ENCODE data around the gene KIAA1755. TPM values are rescaled to one million over a fixed set of nuclear protein-coding genes. Genes with fewer than 3 reads are reported as not detected.

KIAA1755 gene
- total and polyA plus RNA-seq, 2 experiments from 2014 or later: 4.0 to 5.1 TPM

- in situ Hi-C loops (cut with MboI): no loop called here
- Histone ChIP-seq H4K20me1 (ENCODE audit: insufficient read depth) (no peaks in the 10 kb centered on the region), H3K27ac (peak overlapping the region; percentile 82), H3K9me3 (ENCODE audit: low read depth) (no peaks in the 10 kb centered on the region), H3K36me3 (ENCODE audit: low read depth) (no peaks in the 10 kb centered on the region), H3K4me3 (no peak overlapping the region), H3K9me2 (ENCODE audit: insufficient read depth) (no peaks in the 10 kb centered on the region), H3K27me3 (replicated peaks; ENCODE audit: insufficient read depth) (no peaks in the 10 kb centered on the region), H3K79me2 (ENCODE audit: insufficient read depth) (no peaks in the 10 kb centered on the region), H3F3A (ENCODE audit: insufficient read depth) (peaks cover 12% of the 10 kb centered on the region), H3K9ac (peak overlapping the region; percentile 42; the same call in 1 of the 2 replicates), H3K4me1 (ENCODE audit: insufficient read depth) (peaks cover 25% of the 10 kb centered on the region), H3K4me2 (ENCODE audit: unreplicated experiment) (peak overlapping the region; percentile 38), H2AFZ (no peak overlapping the region; the same call in 1 of the 2 replicates)
- no peak for DNase-seq
- 93 to 94% methylated on average over 6 to 7 of the region's 7 CpGs for WGBS, 2 experiments (ENCODE audit: low coverage in 1 of 2, low lambda C conversion rate in 2 of 2, missing lambda C conversion rate in 2 of 2)
- TF ChIP-seq EZH2phosphoT487 (IDR thresholded peaks at IDR 0.05; ENCODE audit: insufficient read depth, low read depth): no peak
- TF ChIP-seq EZH2 (IDR thresholded peaks at IDR 0.05; ENCODE audit: insufficient read depth, poor library complexity, severe bottlenecking): no peak
Observed at GRCh38 chr20:38218566-38218885, 42.0 kb downstream of the KIAA1755 start.

- in situ Hi-C loops (cut with MboI): no loop called here
- TF ChIP-seq EZH2 (IDR thresholded peaks at IDR 0.05; ENCODE audit: insufficient read depth, poor library complexity, severe bottlenecking) (no peak), EZH2phosphoT487 (IDR thresholded peaks at IDR 0.05; ENCODE audit: insufficient read depth, low read depth) (no peak)
- H2AFZ ChIP-seq: no peak overlapping the region; the same call in 1 of the 2 replicates
- H3K4me3 ChIP-seq: no peak overlapping the region
- H3K27ac ChIP-seq: peak overlapping the region; percentile 82
- H3K9me2 ChIP-seq (ENCODE audit: insufficient read depth): no peaks in the 10 kb centered on the region
- no peaks in the 10 kb centered on the region for H3K27me3 ChIP-seq (replicated peaks; ENCODE audit: insufficient read depth)
- peaks cover 12% of the 10 kb centered on the region for H3F3A ChIP-seq (ENCODE audit: insufficient read depth)
- peak overlapping the region; percentile 63 for H3K9ac ChIP-seq
- H3K36me3 ChIP-seq (ENCODE audit: low read depth): no peaks in the 10 kb centered on the region
- no peaks in the 10 kb centered on the region for H4K20me1 ChIP-seq (ENCODE audit: insufficient read depth)
- DNase-seq: peak; percentile 98
- peak overlapping the region; percentile 38 for H3K4me2 ChIP-seq (ENCODE audit: unreplicated experiment)
- H3K79me2 ChIP-seq (ENCODE audit: insufficient read depth): no peaks in the 10 kb centered on the region
- H3K4me1 ChIP-seq (ENCODE audit: insufficient read depth): peaks cover 25% of the 10 kb centered on the region
- no peaks in the 10 kb centered on the region for H3K9me3 ChIP-seq (ENCODE audit: low read depth)
- WGBS, 2 experiments (ENCODE audit: low coverage in 1 of 2, low lambda C conversion rate in 2 of 2, missing lambda C conversion rate in 2 of 2): 17 to 21% methylated on average over 12 to 15 of the region's 15 CpGs
Observed at GRCh38 chr20:38217791-38218565, 42.6 kb downstream of the KIAA1755 start.

GRCh38 chr20:38216746-38217595, 43.6 kb downstream of the KIAA1755 start:
- Histone ChIP-seq H3K4me1 (ENCODE audit: insufficient read depth) (peaks cover 25% of the 10 kb centered on the region), H3K9ac (peak overlapping the region; percentile 63), H3K27ac (peak overlapping the region; percentile 82), H4K20me1 (ENCODE audit: insufficient read depth) (no peaks in the 10 kb centered on the region), H3F3A (ENCODE audit: insufficient read depth) (peaks cover 12% of the 10 kb centered on the region), H3K9me2 (ENCODE audit: insufficient read depth) (no peaks in the 10 kb centered on the region), H3K9me3 (ENCODE audit: low read depth) (no peaks in the 10 kb centered on the region), H3K27me3 (replicated peaks; ENCODE audit: insufficient read depth) (no peaks in the 10 kb centered on the region), H3K36me3 (ENCODE audit: low read depth) (no peaks in the 10 kb centered on the region), H3K79me2 (ENCODE audit: insufficient read depth) (no peaks in the 10 kb centered on the region), H3K4me2 (ENCODE audit: unreplicated experiment) (peak overlapping the region; percentile 39), H3K4me3 (0 out of 2 replicates have a peak overlapping the region, but pooled peaks have one; percentile 37), H2AFZ (no peak overlapping the region)
- WGBS, 2 experiments (ENCODE audit: low coverage in 1 of 2, low lambda C conversion rate in 2 of 2, missing lambda C conversion rate in 2 of 2): 80 to 92% methylated on average over 17 to 23 of the region's 24 CpGs
- TF ChIP-seq EZH2phosphoT487 (IDR thresholded peaks at IDR 0.05; ENCODE audit: insufficient read depth, low read depth) (no peak), EZH2 (IDR thresholded peaks at IDR 0.05; ENCODE audit: insufficient read depth, poor library complexity, severe bottlenecking) (no peak)
- in situ Hi-C loops (cut with MboI): no loop called here
- peak; percentile 19 for DNase-seq

GRCh38 chr20:38216201-38216600, 44.3 kb downstream of the KIAA1755 start:
- no peaks in the 10 kb centered on the region for H3K79me2 ChIP-seq (ENCODE audit: insufficient read depth)
- no peaks in the 10 kb centered on the region for H3K27me3 ChIP-seq (replicated peaks; ENCODE audit: insufficient read depth)
- no peak overlapping the region for H3K9ac ChIP-seq
- no peaks in the 10 kb centered on the region for H4K20me1 ChIP-seq (ENCODE audit: insufficient read depth)
- no peak overlapping the region for H3K4me3 ChIP-seq
- no peak overlapping the region for H2AFZ ChIP-seq
- H3K9me3 ChIP-seq (ENCODE audit: low read depth): no peaks in the 10 kb centered on the region
- no peak overlapping the region for H3K4me2 ChIP-seq (ENCODE audit: unreplicated experiment)
- TF ChIP-seq EZH2 (IDR thresholded peaks at IDR 0.05; ENCODE audit: insufficient read depth, poor library complexity, severe bottlenecking) (no peak), EZH2phosphoT487 (IDR thresholded peaks at IDR 0.05; ENCODE audit: insufficient read depth, low read depth) (no peak)
- H3K9me2 ChIP-seq (ENCODE audit: insufficient read depth): no peaks in the 10 kb centered on the region
- H3K27ac ChIP-seq: no peak overlapping the region
- H3K4me1 ChIP-seq (ENCODE audit: insufficient read depth): peaks cover 25% of the 10 kb centered on the region
- 95 to 100% methylated on average over 6 of the region's 6 CpGs for WGBS, 2 experiments (ENCODE audit: low coverage in 1 of 2, low lambda C conversion rate in 2 of 2, missing lambda C conversion rate in 2 of 2)
- no peaks in the 10 kb centered on the region for H3K36me3 ChIP-seq (ENCODE audit: low read depth)
- DNase-seq: no peak
- in situ Hi-C loops (cut with MboI): no loop called here
- H3F3A ChIP-seq (ENCODE audit: insufficient read depth): peaks cover 13% of the 10 kb centered on the region
